GM19324 (cell line): ENCODE data around the gene GNL2.
"Not testable (repeated sequence)": the region's sequence is repeated elsewhere in the genome, so short reads cannot be mapped to it uniquely, and the experiment has no call there.

Source experiments
- ATAC-seq: cut with Tn5 transposase; IDR thresholded peaks from one replicate; pipeline ENCODE4 v1.9.1; 2021; ENCODE audit warnings: mild to moderate bottlenecking, moderate library complexity; ENCODE audit not compliant: unreplicated experiment, low FRiP score

The GNL2 gene

GRCh38 chr1:37609002-37609401 is 13.3 kb upstream of the GNL2 start:
- no peak for ATAC-seq

DNA sequence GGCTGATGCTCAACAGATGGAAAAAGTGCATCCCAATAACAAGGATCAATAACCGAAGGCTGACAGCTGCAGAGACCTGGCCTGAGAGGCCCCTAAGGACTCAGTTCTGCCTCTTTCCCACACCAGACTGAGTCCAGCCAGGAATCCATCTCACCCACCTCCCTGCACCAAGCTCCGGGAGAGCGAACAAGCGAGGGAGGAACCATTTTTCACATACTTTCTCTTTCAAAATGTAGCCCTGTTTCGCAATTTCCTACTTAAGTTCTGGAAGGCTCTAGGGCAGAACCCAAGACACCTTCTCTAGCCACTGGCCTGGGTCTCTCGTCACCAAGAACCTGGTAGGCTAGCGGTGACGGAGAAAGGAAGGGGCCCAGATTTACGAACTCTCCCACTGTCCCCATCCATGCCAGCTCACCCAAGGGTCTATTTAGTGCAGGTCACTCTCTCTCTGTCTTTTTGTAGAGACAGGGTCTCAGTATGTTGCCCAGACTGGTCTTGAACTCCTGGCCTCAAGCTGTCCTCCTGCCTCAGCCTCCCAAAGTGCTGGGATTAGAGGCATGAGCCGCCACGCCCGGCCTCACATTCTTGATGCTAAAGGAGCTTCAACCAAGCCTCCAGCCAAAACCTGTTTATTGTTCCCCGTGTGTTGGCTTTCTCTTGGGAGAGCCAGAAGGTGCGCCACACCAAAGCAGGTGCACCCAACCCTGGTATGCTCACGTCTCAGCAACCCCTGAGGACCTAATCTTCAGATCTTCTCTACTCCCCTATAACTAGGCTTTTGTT is 10.9 kb upstream of the GNL2 start:
- no peak for ATAC-seq

DNA sequence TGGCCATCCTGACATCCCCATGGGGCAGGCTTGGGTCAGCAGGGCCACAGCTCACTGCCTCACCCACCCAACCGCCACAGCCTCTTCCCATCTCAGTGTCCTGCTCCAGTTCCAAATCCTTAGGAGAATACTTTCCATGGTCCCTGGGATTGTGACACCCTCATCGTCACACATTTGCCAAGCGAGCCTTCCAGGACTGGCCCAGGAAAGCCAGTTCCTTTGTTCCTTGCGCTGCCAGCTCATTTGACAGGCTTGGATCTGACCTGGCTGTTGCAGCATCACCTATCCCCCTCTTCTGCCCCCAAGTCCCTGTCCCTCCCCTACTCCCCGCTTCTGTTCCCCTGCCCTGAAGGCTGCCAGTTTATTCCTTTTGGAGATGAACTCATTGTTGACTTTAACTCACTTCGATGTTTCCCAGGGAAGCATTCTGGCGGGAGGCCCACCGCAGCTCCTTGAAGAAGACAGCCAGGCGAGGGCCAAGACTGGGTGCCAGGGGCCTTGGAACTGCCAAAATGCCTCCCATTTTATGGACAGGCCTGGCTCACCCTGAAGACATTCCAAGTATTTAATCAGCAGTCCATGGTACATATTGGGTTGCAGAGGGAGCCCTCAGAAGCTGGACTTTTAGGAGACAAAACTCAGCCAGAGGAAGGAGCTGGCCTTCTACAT is 10.2 kb upstream of the GNL2 start:
- no peak for ATAC-seq

- ATAC-seq = no peak
Observed at GRCh38 chr1:37605061-37605650, 9.4 kb upstream of the GNL2 start.

DNA sequence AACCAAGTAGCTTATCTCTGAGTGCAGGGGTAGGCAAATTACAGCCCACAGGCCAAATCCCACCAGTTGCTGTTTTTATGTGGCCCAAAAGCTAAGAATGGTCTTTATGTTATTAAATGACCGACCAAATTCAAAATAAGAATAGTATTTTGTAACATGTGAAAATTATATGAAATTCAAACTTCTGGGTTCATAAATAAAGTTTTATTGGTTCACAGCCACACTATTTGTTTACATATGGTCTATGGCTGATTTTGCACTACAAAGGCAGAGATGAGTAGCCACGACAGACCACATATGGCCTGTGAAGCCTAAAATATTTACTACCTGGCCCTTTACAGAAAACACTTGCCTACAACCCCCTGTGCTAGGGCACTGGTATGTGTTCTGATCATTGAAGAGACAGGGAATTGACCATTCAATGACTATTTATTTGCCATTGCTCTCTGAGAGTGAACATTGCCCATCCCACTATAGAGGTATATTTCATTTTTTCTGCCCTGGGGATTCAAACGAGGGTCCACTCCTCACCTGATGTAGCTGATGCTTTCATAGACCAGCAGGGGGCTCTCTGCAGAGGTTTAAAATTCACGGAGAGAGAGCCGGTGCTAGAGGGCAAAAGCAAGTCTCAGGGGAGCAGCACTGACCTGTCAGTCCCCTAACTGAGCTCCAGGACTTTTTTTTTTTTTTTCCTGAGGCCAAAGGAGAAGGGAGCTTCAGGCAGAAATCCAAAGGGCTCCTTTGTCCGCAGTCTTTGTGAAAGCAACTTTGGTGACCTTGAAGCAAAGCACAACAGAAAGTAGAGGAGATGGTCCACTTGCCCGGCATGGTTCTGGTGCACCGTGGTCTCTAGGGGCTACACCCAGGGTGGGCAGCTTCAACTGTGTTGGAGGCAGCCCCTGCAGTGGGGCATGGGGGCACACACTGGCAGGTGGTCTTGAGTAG is 7.3 kb upstream of the GNL2 start:
- ATAC-seq = no peak

GRCh38 chr1:37601441-37601840 is 5.7 kb upstream of the GNL2 start:
- no peak for ATAC-seq

GRCh38 chr1:37599940-37600339 is 4.2 kb upstream of the GNL2 start:
- no peak for ATAC-seq

DNA sequence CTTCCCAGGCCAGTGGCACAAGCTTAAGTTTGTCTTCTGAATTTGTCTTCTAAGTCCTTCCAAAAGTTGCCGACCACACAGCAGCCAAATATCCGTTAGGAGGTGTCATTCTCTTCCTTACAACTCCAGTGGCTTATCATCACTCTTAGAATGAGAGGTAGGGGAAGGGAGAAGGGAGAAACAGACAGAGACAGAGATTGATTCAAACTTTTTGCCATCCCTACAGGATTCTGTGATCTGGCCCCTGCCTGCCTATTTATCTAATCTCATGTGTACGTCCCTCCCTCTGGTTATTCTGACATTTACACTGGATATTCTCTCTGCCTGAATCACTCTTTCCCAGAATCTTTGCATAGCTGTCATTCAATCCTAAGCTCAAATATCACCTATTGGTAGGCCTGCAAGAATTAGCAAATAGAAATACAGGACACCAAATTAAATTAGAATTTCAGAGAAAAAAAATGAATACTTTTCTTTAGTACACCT is 488 bp upstream of the GNL2 start:
- no peak for ATAC-seq

- ATAC-seq = no peak
Observed at GRCh38 chr1:37593726-37594125, 2.0 kb downstream of the GNL2 start.

GRCh38 chr1:37588939-37589338 is 6.8 kb downstream of the GNL2 start:
- no peak for ATAC-seq

GRCh38 chr1:37584544-37584943 is 11.2 kb downstream of the GNL2 start:
- not testable (repeated sequence) for ATAC-seq

GRCh38 chr1:37575692-37576091 is 20.0 kb downstream of the GNL2 start:
- no peak for ATAC-seq

- ATAC-seq = no peak
Observed at GRCh38 chr1:37574834-37575480, 20.8 kb downstream of the GNL2 start.

DNA sequence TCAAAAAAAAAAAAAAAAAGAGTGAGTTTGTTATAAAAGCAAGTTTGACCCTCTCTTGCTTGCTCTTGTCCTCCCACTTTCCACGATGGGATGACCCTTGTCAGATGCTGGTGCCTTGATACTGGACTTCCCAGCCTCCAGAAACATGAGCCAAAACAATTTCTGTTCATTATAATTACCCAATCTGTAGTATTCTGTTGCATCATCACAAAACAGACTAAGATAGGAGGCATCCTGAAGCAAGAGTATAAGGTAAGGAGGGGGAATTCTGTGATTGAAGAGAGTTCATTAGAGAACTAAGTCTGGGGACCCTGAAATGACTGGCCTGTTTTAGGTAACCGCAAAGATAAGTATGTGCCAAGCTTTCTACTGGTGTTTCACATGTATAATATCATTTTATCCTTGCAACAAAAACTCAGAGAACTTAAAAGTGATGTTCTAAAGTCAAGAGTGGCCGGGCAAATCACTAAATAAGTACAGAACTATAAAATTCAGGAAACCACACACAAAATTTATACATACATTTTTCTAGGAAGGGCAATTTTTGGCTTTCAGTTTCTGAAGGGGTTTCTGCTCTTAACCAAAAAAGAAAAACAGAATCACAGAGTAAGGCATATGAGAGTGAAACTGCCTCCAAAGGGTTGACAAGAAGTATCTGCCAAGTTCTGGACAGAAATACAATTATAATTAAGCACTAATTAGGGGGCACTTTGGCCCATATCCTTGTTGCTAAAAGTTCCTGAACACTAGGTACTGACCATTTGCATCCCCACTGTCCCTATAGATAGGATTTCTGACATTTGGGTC is 25.0 kb downstream of the GNL2 start:
- no peak for ATAC-seq

DNA sequence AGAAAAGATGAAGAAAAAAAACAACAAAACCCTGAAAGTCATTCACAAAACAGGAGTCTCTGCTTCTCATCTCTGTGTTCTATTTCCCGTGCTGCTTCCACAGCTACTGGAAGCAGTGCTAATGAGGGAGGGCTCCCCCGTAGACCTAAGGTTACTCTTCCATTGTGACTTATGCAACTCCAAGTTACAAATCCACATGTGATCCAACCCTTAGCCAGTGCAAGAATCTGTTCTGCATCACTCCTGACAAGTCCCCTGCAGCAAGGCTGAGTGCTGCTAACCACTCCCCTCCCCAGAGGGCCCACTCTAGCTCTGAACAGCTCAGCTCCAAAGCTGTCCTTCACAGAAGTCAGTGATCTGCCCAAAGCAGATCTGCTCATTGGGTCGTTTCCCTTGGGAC is 28.7 kb downstream of the GNL2 start:
- no peak for ATAC-seq

DNA sequence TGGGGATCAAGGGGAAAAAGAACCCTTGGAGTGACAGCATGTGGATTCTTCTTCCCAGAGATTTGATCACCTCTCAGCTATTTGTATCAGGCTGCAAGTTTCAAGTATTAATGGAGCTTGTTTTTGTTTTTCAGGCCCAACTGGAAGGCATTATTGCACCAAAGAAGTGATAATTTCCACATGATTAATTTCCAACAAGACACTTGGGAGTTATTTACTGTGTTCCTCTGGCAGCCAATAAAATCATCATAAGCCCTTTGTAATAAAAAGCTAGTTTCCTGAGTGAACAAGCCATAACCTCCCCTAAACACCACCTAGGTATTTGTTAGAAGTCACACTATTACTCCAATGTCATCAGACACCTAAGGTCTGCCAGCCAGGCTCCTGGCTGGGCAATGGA is 30.8 kb downstream of the GNL2 start:
- ATAC-seq = no peak

DNA sequence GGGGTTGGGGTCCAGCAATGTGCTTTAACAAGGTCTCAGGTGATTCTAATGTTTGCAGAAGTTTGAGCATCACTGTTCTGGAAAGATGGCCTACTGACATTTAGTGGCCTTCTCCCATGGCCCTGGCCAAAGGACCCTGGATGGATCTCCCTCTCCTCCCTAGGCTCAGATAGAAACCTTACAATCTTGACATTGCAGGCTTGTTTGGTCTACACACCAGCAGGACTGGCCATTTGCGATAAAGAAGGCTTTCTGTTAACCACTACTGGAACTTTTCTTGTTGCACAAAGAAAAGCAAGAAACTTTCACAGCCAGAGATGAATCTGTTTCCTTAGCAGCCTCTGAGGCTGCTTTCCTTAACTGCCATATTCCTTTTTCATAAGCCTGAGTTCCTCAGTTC is 32.8 kb downstream of the GNL2 start:
- no peak for ATAC-seq

DNA sequence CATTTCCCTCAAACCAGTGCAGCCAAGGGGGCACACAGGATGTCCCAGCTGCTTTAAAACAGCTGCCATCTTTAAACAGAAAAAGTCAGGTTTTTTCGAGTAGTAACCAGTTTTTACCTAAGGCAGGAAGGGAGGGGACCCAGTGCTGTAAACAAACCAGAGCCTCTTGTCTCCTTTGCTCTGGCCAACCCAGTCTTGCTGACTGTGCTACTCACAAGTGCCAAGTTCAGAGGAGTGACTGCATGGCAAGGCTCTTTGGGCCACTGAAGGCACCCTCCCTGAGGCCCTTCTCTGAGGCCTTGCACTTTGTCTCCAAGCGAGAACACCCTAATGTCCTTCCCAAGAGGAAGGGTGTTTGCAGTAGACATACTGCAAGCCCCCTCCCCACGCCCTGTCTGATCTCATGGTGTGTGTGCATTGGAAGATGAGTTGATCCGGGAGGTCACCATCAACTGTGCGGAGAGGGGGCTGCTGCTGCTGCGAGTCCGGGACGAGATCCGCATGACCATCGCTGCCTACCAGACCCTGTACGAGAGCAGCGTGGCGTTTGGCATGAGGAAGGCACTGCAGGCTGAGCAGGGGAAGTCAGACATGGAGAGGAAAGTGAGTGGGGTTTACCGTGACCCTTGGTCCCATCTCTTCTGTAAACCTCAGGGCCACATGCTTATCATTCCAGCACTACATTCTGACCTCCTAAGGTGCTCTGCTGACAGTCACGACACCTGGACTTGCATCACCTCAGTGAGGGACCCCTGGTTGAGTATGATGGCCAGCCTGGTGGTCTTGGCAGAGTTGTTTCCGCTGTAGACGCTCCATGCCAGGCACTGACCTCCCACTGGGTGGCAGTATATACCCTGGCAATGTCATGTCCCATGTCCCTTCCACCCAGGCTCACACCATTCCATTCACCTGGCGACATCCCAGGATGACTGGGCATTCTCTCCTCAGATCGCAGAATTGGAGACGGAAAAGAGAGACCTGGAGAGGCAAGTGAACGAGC is 34.3 kb downstream of the GNL2 start:
- no peak for ATAC-seq
